ENCODE data around the gene AOC1. TPM values are rescaled to one million over a fixed set of nuclear protein-coding genes. Genes with fewer than 3 reads are reported as not detected.

The AOC1 gene
- total and polyA plus RNA-seq, 2 experiments from 2014 or later = 0.06 TPM; not detected in 1

- no peak for TF ChIP-seq CTCF (IDR thresholded peaks at IDR 0.05; ENCODE audit: low read depth, low read length)
- no peak for DNase-seq (ENCODE audit: low read depth in 1 of 2, low spot score in 1 of 2)
- Histone ChIP-seq H3K9me3 (ENCODE audit: low read depth) (no peaks in the 10 kb centered on the region), H3K27ac (no peak overlapping the region), H3K4me3 (no peak overlapping the region), H3K4me1 (ENCODE audit: low read depth) (no peaks in the 10 kb centered on the region), H3K27me3 (peaks cover 3% of the 10 kb centered on the region), H3K36me3 (no peaks in the 10 kb centered on the region)
Measured at GRCh38 chr7:150838965-150839650, 13.2 kb upstream of the AOC1 start.

GRCh38 chr7:150842018-150842417, 10.3 kb upstream of the AOC1 start:
- Histone ChIP-seq H3K4me3 (no peak overlapping the region), H3K9me3 (ENCODE audit: low read depth) (no peaks in the 10 kb centered on the region), H3K27ac (no peak overlapping the region), H3K36me3 (no peaks in the 10 kb centered on the region), H3K27me3 (no peaks in the 10 kb centered on the region), H3K4me1 (ENCODE audit: low read depth) (peaks cover 8% of the 10 kb centered on the region)
- no peak for DNase-seq (ENCODE audit: low read depth in 1 of 2, low spot score in 1 of 2)
- no peak for TF ChIP-seq CTCF (IDR thresholded peaks at IDR 0.05; ENCODE audit: low read depth, low read length)

GRCh38 chr7:150842716-150843115, 9.6 kb upstream of the AOC1 start:
- no peak for DNase-seq (ENCODE audit: low read depth in 1 of 2, low spot score in 1 of 2)
- no peak for TF ChIP-seq CTCF (IDR thresholded peaks at IDR 0.05; ENCODE audit: low read depth, low read length)
- Histone ChIP-seq H3K4me1 (ENCODE audit: low read depth) (peaks cover 8% of the 10 kb centered on the region), H3K4me3 (no peak overlapping the region), H3K27me3 (no peaks in the 10 kb centered on the region), H3K27ac (no peak overlapping the region), H3K36me3 (no peaks in the 10 kb centered on the region), H3K9me3 (ENCODE audit: low read depth) (no peaks in the 10 kb centered on the region)

- Histone ChIP-seq H3K4me1 (ENCODE audit: low read depth) (peaks cover 8% of the 10 kb centered on the region), H3K36me3 (no peaks in the 10 kb centered on the region), H3K27ac (peak overlapping the region; percentile 34), H3K27me3 (peaks cover 4% of the 10 kb centered on the region), H3K4me3 (no peak overlapping the region), H3K9me3 (ENCODE audit: low read depth) (no peaks in the 10 kb centered on the region)
- DNase-seq (ENCODE audit: low read depth in 1 of 2, low spot score in 1 of 2) = peak; percentile 2 to 56
- TF ChIP-seq CTCF (IDR thresholded peaks at IDR 0.05; ENCODE audit: low read depth, low read length) = no peak
Measured at GRCh38 chr7:150845421-150845861, 6.9 kb upstream of the AOC1 start.

GRCh38 chr7:150846291-150847115, 5.8 kb upstream of the AOC1 start:
- DNase-seq (ENCODE audit: low read depth in 1 of 2, low spot score in 1 of 2) = no peak
- peaks cover 8% of the 10 kb centered on the region for H3K4me1 ChIP-seq (ENCODE audit: low read depth)
- no peaks in the 10 kb centered on the region for H3K36me3 ChIP-seq
- peaks cover 4% of the 10 kb centered on the region for H3K27me3 ChIP-seq
- no peaks in the 10 kb centered on the region for H3K9me3 ChIP-seq (ENCODE audit: low read depth)
- no peak overlapping the region for H3K4me3 ChIP-seq
- TF ChIP-seq CTCF (IDR thresholded peaks at IDR 0.05; ENCODE audit: low read depth, low read length) = no peak
- no peak overlapping the region for H3K27ac ChIP-seq

Measured in cardiac muscle cell (in vitro differentiated cells and primary cell).